KG1 (cell line): ENCODE measurements around the gene PEX11A.

Experiments used
- DNase-seq: peaks from one replicate; lab custom pipeline; 2025; lab: John Stamatoyannopoulos, UW

PEX11A gene

GRCh38 chr15:89675606-89676005 lies 14.9 kb downstream of the PEX11A start:
- DNase-seq = no peak

- no peak for DNase-seq
These were observed 16.0 kb downstream of the PEX11A start for GRCh38 chr15:89674526-89674925.

GRCh38 chr15:89673165-89673512 lies 17.4 kb downstream of the PEX11A start:
- no peak for DNase-seq

GRCh38 chr15:89672221-89673164 lies 18.1 kb downstream of the PEX11A start:
- DNase-seq = no peak

GRCh38 chr15:89671687-89672086 lies 18.9 kb downstream of the PEX11A start:
- no peak for DNase-seq

GRCh38 chr15:89670971-89671560 lies 19.5 kb downstream of the PEX11A start:
- DNase-seq = no peak

GRCh38 chr15:89669941-89670340 lies 20.6 kb downstream of the PEX11A start:
- no peak for DNase-seq

GRCh38 chr15:89669309-89669865 lies 21.2 kb downstream of the PEX11A start:
- no peak for DNase-seq

- DNase-seq = no peak
These were observed 22.4 kb downstream of the PEX11A start for GRCh38 chr15:89668171-89668570.

GRCh38 chr15:89667706-89667960 lies 22.9 kb downstream of the PEX11A start:
- DNase-seq = no peak

- no peak for DNase-seq
These were observed 23.5 kb downstream of the PEX11A start for GRCh38 chr15:89666858-89667705.

- no peak for DNase-seq
These were observed 24.2 kb downstream of the PEX11A start for GRCh38 chr15:89666184-89666857.

- no peak for DNase-seq
These were observed 24.9 kb downstream of the PEX11A start for GRCh38 chr15:89665449-89666181.

- no peak for DNase-seq
These were observed 25.9 kb downstream of the PEX11A start for GRCh38 chr15:89664441-89665350.

GRCh38 chr15:89662893-89663626 lies 27.5 kb downstream of the PEX11A start:
- DNase-seq = no peak

GRCh38 chr15:89660556-89660955 lies 30.0 kb downstream of the PEX11A start:
- no peak for DNase-seq

GRCh38 chr15:89659295-89659694 lies 31.3 kb downstream of the PEX11A start:
- DNase-seq = no peak

- DNase-seq = no peak
These were observed 32.8 kb downstream of the PEX11A start for GRCh38 chr15:89657686-89658200.

GRCh38 chr15:89656116-89656815 lies 34.3 kb downstream of the PEX11A start:
- no peak for DNase-seq
